ENCODE results near the gene SLC10A7. TPM values are rescaled to one million over a fixed set of nuclear protein-coding genes. Genes with fewer than 3 reads are reported as not detected.

The SLC10A7 gene
- total and polyA plus RNA-seq, 2 of the 13 experiments (the other 11 are each of a cell fraction or from before 2014, with no cell fraction given), result 18.5 to 18.8 TPM

DNA sequence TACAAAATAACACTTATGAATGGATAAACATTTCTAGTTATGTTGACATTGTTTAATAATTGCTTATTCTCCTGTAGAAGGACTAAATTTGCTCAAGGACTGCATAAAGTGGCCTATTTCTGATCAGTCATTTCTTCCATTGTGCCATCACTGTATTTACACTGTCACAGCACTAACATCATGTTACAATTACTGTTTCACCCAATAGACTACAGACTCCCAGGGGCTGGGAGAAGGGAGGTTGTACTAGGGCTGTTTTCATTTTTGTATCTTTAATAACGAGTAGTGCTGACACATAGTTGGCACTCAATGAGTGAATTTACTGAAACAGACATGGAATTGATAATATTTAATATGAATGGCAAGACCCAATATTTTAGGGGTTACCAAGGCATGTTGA is 139.5 kb downstream of the SLC10A7 start (continued):
- TF ChIP-seq ZFP90 (CRISPR knock-in tag; IDR thresholded peaks at IDR 0.05; ENCODE audit: borderline replicate concordance) (no peak), KLF6 (CRISPR knock-in tag; IDR thresholded peaks at IDR 0.05) (no peak), FOSL1 (CRISPR knock-in tag; IDR thresholded peaks at IDR 0.05; ENCODE audit: borderline replicate concordance) (no peak)

GRCh38 chr4:146381263-146381872 is 140.4 kb downstream of the SLC10A7 start:
- no peak overlapping the region for H3K27ac ChIP-seq (ENCODE audit: extremely low read length, insufficient read depth, low read length)
- ATAC-seq (no peak), FAIRE-seq (no peak), DNase-seq (ENCODE audit: low spot score) (no peak)
- H3K27me3 ChIP-seq (ENCODE audit: control insufficient read depth in 1 of 2, insufficient read depth in 2 of 2, low read length in 2 of 2), result no peaks in the 10 kb centered on the region
- no peak overlapping the region for H3K4me3 ChIP-seq (replicated peaks in 1 of 3; ENCODE audit: insufficient read depth in 1 of 3, low read depth in 2 of 3, low read length in 3 of 3)
- no peak overlapping the region for H3K4me2 ChIP-seq (ENCODE audit: low read depth, low read length)
- ChIA-PET POLR2A (no interaction called here), CTCF (ENCODE audit: low intra/inter-chr PET ratio, low total read pairs) (no interaction called here)
- intact Hi-C loops (cut with micrococcal nuclease; ENCODE audit: unreplicated experiment) (no loop called here), in situ Hi-C loops (cut with HindIII; ENCODE audit: extremely low pct_ligation_motif_present, low pct_unique_long_range_greater_than_20kb) (no loop called here)
- BruUV-seq (replicated peaks), result no TSS peak
- no peaks in the 10 kb centered on the region for H3K79me2 ChIP-seq (ENCODE audit: insufficient read depth, low read length)
- TF ChIP-seq BCLAF1 (IDR thresholded peaks at IDR 0.05), result no peak
- H4K20me1 ChIP-seq (ENCODE audit: insufficient read depth, low read length), result no peaks in the 10 kb centered on the region
- WGBS (ENCODE audit: low lambda C conversion rate), result 94% methylated on average over 2 of the region's 2 CpGs
- no peak overlapping the region for H2AFZ ChIP-seq (ENCODE audit: low read length)
- H3K9me3 ChIP-seq (ENCODE audit: low read length), result no peaks in the 10 kb centered on the region
- peaks cover 10% of the 10 kb centered on the region for H3K4me1 ChIP-seq (ENCODE audit: insufficient read depth, low read length)
- no peaks in the 10 kb centered on the region for H3K36me3 ChIP-seq (replicated peaks in 1 of 2; ENCODE audit: control insufficient read depth in 1 of 2, insufficient read depth in 2 of 2, low read length in 2 of 2)
- H3K9ac ChIP-seq (ENCODE audit: insufficient read depth, low read depth, low read length), result no peak overlapping the region

Measured in HepG2 (cell line).